ENCODE data around the gene SULT1A2.
"Not testable (repeated sequence)": the region's sequence is repeated elsewhere in the genome, so short reads cannot be mapped to it uniquely, and the experiment has no call there.

Gene SULT1A2

DNA sequence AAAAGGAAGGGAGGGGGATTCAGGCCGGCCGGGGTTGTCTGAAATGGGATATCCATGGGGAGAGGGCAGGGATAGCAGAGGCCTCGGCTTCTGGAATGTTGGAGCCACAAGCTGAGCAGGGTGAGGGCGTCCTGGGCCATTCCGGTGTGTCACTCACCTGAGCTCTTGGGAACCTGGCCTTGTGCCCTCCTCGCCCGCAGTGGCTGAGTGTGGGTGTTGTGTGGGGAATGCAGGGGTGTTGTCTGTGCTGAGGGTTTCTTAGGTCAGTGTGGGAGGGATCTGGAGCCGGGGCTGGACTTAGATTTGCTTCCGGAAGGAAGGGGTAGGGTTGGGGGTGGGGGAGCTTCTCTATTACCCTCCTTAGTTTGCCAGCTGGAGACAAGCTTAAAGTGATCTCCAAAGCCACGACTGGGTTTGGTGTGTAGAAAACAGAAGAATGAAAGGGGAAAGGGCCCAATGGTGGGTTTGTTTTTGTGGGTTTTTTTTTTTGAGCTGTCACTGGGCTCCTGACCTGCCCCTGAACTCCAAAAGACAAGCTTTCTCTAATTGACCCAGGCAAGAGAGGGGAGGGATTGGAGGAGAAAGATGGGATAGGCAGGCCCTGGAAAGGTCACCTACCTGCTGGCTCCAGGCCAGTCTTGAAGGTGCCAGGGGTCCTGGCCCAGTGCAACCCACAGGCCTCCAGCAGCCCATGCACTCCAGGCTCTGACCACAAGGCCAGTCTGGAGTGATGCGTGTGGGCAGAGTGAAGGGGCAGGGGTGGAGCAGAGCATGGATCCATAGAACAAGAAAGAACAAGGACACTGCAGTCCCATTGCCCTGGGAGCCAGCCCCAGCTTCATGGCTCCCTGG, at the start of gene SULT1A2:
Gene SULT1A2, minus strand, starts transcription at position 211 of the 852 bp plus-strand sequence. CDS start 1,120 bp downstream, outside the sequence.
- Mint-ChIP-seq H3K4me1 (peaks cover 30% of the 10 kb centered on the region), H3K27ac (no peak within 1 kb of the TSS), H3K9me3 (no peaks in the 10 kb centered on the region), H3K27me3 (no peaks in the 10 kb centered on the region), H3K4me3 (peak within 1 kb of the TSS in 1 of 2 donors; percentile 5)
- no peak for DNase-seq
- no peak for ATAC-seq

GRCh38 chr16:28639959-28640358, 43.1 kb upstream of the SULT1A2 start:
- H3K27me3 Mint-ChIP-seq, DNase-seq, H3K4me3 Mint-ChIP-seq, ATAC-seq, H3K9me3 Mint-ChIP-seq, H3K4me1 Mint-ChIP-seq, H3K27ac Mint-ChIP-seq: not testable (repeated sequence)

GRCh38 chr16:28638359-28638758, 41.5 kb upstream of the SULT1A2 start:
- DNase-seq, H3K4me3 Mint-ChIP-seq, H3K27ac Mint-ChIP-seq, H3K27me3 Mint-ChIP-seq, H3K4me1 Mint-ChIP-seq, H3K9me3 Mint-ChIP-seq, ATAC-seq: not testable (repeated sequence)

- H3K27ac Mint-ChIP-seq, result not testable (repeated sequence)
Measured at GRCh38 chr16:28637765-28638164, 40.9 kb upstream of the SULT1A2 start, which contains the start of gene NPIPB8. Gene NPIPB8 (plus strand): TSS chr16:28638065. CDS start chr16:28638361, 296 bp downstream.

DNA sequence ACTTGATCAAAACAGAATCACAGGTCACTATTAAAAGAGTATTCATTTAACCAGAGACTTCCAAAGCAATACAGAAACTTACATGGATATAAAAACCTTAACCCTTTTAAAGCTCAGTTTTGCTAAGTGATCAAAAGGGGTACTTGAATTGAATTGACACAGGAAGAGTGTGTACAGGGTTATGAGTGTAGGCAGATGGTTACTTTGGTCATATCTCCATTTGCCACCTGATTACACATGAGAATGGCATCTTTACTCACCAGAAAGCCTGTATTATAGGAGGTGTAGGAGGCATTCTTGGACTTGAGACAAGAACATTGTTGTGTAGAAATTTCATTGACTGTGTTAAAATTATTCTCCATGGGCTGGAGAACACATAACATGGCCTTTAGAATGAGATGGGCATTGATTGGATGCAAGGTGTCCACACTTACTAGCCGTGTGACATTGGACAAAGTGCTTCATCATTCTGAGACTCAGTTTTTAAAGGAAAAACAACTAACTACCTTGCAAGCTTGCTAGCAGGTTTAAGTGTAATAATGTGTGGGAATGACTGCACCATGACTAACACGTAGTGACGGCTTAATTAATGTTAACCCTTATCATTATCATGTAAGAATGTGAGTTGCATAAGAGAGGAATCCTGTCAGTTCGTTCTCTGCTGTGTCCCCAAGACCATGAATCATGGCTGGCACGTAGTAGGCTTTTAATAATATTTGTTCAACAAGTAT, 39.4 kb upstream of the SULT1A2 start:
- not testable (repeated sequence) for DNase-seq, H3K27me3 Mint-ChIP-seq, H3K4me1 Mint-ChIP-seq, ATAC-seq, H3K4me3 Mint-ChIP-seq, H3K9me3 Mint-ChIP-seq, H3K27ac Mint-ChIP-seq

More at GRCh38 chr16:28637765-28638164, 40.9 kb upstream of the SULT1A2 start, which contains the start of gene NPIPB8:
- H3K4me3 Mint-ChIP-seq, H3K9me3 Mint-ChIP-seq, H3K27me3 Mint-ChIP-seq, DNase-seq, H3K4me1 Mint-ChIP-seq, ATAC-seq: not testable (repeated sequence)

- not testable (repeated sequence) for ATAC-seq, H3K9me3 Mint-ChIP-seq, H3K27me3 Mint-ChIP-seq, H3K4me1 Mint-ChIP-seq, DNase-seq, H3K27ac Mint-ChIP-seq, H3K4me3 Mint-ChIP-seq
Measured at GRCh38 chr16:28630905-28631304, 34.1 kb upstream of the SULT1A2 start.

DNA sequence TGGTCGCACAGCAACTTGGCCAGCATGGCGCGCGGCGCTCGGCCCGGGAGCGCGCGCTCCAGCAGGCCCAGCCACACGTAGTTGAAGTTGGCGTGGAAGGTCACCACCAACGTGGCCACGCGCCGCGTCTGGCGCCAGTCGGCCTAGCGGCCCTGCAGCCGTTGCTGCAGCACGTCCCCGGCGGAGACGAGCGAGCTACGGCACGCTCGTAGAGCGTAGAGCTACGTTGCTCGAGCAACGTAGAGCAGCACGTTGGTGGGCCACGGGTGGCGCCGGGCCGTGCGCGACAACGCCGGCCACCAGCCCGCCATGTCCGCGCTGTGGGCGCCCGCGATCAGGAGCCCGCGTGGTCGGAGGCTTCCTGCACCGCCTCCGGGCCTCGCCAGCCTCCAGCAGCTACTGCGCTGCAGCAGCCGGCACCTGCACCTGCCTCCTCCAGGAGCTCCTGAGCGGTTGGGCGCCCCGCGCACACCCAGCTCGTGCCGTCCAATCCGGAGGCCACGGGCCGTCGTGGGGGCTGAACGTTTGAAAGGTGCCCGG, 26.4 kb upstream of the SULT1A2 start:
- peak overlapping the region; percentile 95 to 98 for H3K27ac Mint-ChIP-seq
- no peaks in the 10 kb centered on the region for H3K27me3 Mint-ChIP-seq
- no peaks in the 10 kb centered on the region for H3K9me3 Mint-ChIP-seq
- ATAC-seq (peak; percentile 94), DNase-seq (peak; percentile 76 to 77)
- peak overlapping the region; percentile 92 to 96 for H3K4me3 Mint-ChIP-seq
- peaks cover 30% of the 10 kb centered on the region for H3K4me1 Mint-ChIP-seq

- H3K27me3 Mint-ChIP-seq, DNase-seq, H3K9me3 Mint-ChIP-seq: not testable (repeated sequence)
- ATAC-seq, result peak; percentile 41
- Mint-ChIP-seq H3K4me3 (peak overlapping the region; percentile 92 to 96), H3K4me1 (peaks cover 30% of the 10 kb centered on the region), H3K27ac (peak overlapping the region; percentile 95 to 98)
Measured at GRCh38 chr16:28622532-28623171, 25.8 kb upstream of the SULT1A2 start.

- peaks cover 30% of the 10 kb centered on the region for H3K4me1 Mint-ChIP-seq
Measured at GRCh38 chr16:28621481-28622155, 24.8 kb upstream of the SULT1A2 start.

GRCh38 chr16:28620316-28620715, 23.5 kb upstream of the SULT1A2 start:
- H3K27me3 Mint-ChIP-seq, H3K4me3 Mint-ChIP-seq, DNase-seq, ATAC-seq, H3K27ac Mint-ChIP-seq, H3K9me3 Mint-ChIP-seq: not testable (repeated sequence)
- peaks cover 36% of the 10 kb centered on the region for H3K4me1 Mint-ChIP-seq

More at GRCh38 chr16:28621481-28622155, 24.8 kb upstream of the SULT1A2 start:
- peak overlapping the region; percentile 15 to 79 for H3K27ac Mint-ChIP-seq
- DNase-seq, result no peak
- no peaks in the 10 kb centered on the region for H3K27me3 Mint-ChIP-seq
- no peak for ATAC-seq
- no peaks in the 10 kb centered on the region for H3K9me3 Mint-ChIP-seq
- peak overlapping the region; percentile 92 to 96 for H3K4me3 Mint-ChIP-seq

GRCh38 chr16:28617874-28618273, 21.0 kb upstream of the SULT1A2 start:
- ATAC-seq, result no peak
- H3K9me3 Mint-ChIP-seq, result no peaks in the 10 kb centered on the region
- H3K27ac Mint-ChIP-seq, result no peak overlapping the region
- H3K27me3 Mint-ChIP-seq, result no peaks in the 10 kb centered on the region
- H3K4me1 Mint-ChIP-seq, result peaks cover 25% of the 10 kb centered on the region
- DNase-seq, result no peak
- no peak overlapping the region for H3K4me3 Mint-ChIP-seq

- no peak for ATAC-seq
- no peak for DNase-seq
- Mint-ChIP-seq H3K4me1 (peaks cover 12% of the 10 kb centered on the region), H3K9me3 (no peaks in the 10 kb centered on the region), H3K27ac (no peak overlapping the region), H3K27me3 (no peaks in the 10 kb centered on the region), H3K4me3 (no peak overlapping the region)
Measured at GRCh38 chr16:28616636-28617035, 19.8 kb upstream of the SULT1A2 start.

GRCh38 chr16:28616224-28616577, 19.4 kb upstream of the SULT1A2 start:
- not testable (repeated sequence) for H3K27ac Mint-ChIP-seq, H3K27me3 Mint-ChIP-seq, H3K9me3 Mint-ChIP-seq, H3K4me3 Mint-ChIP-seq, H3K4me1 Mint-ChIP-seq, DNase-seq, ATAC-seq

- H3K4me3 Mint-ChIP-seq, DNase-seq, H3K9me3 Mint-ChIP-seq, H3K27me3 Mint-ChIP-seq, ATAC-seq: not testable (repeated sequence)
- Mint-ChIP-seq H3K4me1 (peaks cover 12% of the 10 kb centered on the region), H3K27ac (peak overlapping the region in 1 of 2 donors; percentile 40)
Measured at GRCh38 chr16:28615486-28616223, 18.8 kb upstream of the SULT1A2 start.

Measured in stimulated activated naive CD8-positive, alpha-beta T cell treated with anti-CD3 and anti-CD28 coated beads, Interleukin-15, amount 100 ng/mL, for 72 hours (primary cell).